GM12873 (cell line): ENCODE measurements around the gene PRR5.

Experiments used
- CTCF ChIP-seq: IDR thresholded peaks from 2 replicates; pipeline ENCODE4 v1.5.1; 2012; ENCODE audit warnings: low read depth, mild to moderate bottlenecking, moderate library complexity, low read length, control low read depth; ENCODE audit not compliant: insufficient read depth; ENCODE audit errors: missing control alignments

The PRR5 gene

GRCh38 chr22:44701187-44701790, 715 bp upstream of the PRR5 start:
- TF ChIP-seq CTCF: no peak

- no peak for TF ChIP-seq CTCF
Observed at GRCh38 chr22:44702479-44703198, 635 bp downstream of the PRR5 start.

DNA sequence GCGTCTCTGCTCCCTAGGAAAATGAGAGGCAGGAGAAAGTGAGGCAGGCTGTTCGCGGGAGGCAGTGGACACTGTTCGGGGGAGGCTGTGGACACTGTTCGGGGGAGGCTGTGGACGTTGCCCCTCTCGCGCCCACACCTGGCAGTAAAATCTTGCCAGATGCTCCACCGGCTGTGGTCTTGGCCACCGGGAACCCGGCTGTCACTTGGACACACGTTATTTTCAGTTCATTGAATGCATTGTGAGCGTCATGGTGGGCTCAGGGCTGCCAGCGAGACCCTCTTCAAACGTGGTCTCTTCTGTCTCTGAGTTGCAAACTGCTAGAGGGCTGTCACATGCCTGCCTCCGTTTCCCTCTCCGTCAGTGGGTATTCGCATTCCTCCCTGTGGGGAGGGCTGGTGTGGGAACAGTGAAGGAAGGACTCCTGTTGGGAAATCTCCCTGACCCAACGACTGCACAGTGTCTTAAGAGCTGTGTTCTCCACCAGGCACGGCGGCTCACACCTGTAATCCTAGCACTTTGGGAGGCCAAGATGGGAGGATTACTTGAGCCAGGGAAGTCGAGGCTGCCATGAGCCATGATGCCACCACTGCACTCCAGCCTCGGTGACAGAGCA, 1.4 kb downstream of the PRR5 start:
- no peak for TF ChIP-seq CTCF

- no peak for TF ChIP-seq CTCF
Observed at GRCh38 chr22:44704159-44705021, 2.4 kb downstream of the PRR5 start.

GRCh38 chr22:44705022-44705297, 3.0 kb downstream of the PRR5 start:
- no peak for TF ChIP-seq CTCF

GRCh38 chr22:44706488-44706887, 4.5 kb downstream of the PRR5 start:
- TF ChIP-seq CTCF: no peak

- TF ChIP-seq CTCF: no peak
Observed at GRCh38 chr22:44707178-44707577, 5.2 kb downstream of the PRR5 start.
